Choroid plexus epithelial cell (primary cell): Measurements from ENCODE around the gene CACNA1I.
A peak's percentile ranks its signal among the peaks of the same experiment; 100 is the strongest.
"Not testable (repeated sequence)": the region's sequence is repeated elsewhere in the genome, so short reads cannot be mapped to it uniquely, and the experiment has no call there.

Experiments used
- DNase-seq: peaks from one replicate; pipeline ENCODE4 v3.0.0-alpha.2; 2010; ENCODE audit warnings: low read depth
- H3K4me3 ChIP-seq: 2 replicates; pipeline ENCODE4 v1.5.1; 2011; ENCODE audit warnings: low read depth, mild to moderate bottlenecking, control low read depth, low read length, moderate library complexity
- TF ChIP-seq, protein P1 (sequence below): conservative IDR thresholded peaks from 2 replicates; pipeline ENCODE4 v1.5.1; 2011; ENCODE audit warnings: low read depth, mild to moderate bottlenecking, control low read depth, inconsistent platforms, low read length, moderate library complexity

The CACNA1I gene

GRCh38 chr22:39570665-39571064 lies at the start of gene CACNA1I:
Gene CACNA1I (plus strand): TSS chr22:39570753. CDS start chr22:39570753, 0 bp downstream.
- no peak for DNase-seq
- TF ChIP-seq, protein P1, sequence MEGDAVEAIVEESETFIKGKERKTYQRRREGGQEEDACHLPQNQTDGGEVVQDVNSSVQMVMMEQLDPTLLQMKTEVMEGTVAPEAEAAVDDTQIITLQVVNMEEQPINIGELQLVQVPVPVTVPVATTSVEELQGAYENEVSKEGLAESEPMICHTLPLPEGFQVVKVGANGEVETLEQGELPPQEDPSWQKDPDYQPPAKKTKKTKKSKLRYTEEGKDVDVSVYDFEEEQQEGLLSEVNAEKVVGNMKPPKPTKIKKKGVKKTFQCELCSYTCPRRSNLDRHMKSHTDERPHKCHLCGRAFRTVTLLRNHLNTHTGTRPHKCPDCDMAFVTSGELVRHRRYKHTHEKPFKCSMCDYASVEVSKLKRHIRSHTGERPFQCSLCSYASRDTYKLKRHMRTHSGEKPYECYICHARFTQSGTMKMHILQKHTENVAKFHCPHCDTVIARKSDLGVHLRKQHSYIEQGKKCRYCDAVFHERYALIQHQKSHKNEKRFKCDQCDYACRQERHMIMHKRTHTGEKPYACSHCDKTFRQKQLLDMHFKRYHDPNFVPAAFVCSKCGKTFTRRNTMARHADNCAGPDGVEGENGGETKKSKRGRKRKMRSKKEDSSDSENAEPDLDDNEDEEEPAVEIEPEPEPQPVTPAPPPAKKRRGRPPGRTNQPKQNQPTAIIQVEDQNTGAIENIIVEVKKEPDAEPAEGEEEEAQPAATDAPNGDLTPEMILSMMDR = no peak
- no peak within 1 kb of the TSS for H3K4me3 ChIP-seq

GRCh38 chr22:39521106-39521885 lies 49.3 kb upstream of the CACNA1I start:
- DNase-seq = peak; percentile 89

GRCh38 chr22:39522091-39522490 lies 48.5 kb upstream of the CACNA1I start:
- peak overlapping the region; percentile 96 for H3K4me3 ChIP-seq
- not testable (repeated sequence) for DNase-seq

More at GRCh38 chr22:39521106-39521885, 49.3 kb upstream of the CACNA1I start:
- H3K4me3 ChIP-seq = peak overlapping the region; percentile 96

DNA sequence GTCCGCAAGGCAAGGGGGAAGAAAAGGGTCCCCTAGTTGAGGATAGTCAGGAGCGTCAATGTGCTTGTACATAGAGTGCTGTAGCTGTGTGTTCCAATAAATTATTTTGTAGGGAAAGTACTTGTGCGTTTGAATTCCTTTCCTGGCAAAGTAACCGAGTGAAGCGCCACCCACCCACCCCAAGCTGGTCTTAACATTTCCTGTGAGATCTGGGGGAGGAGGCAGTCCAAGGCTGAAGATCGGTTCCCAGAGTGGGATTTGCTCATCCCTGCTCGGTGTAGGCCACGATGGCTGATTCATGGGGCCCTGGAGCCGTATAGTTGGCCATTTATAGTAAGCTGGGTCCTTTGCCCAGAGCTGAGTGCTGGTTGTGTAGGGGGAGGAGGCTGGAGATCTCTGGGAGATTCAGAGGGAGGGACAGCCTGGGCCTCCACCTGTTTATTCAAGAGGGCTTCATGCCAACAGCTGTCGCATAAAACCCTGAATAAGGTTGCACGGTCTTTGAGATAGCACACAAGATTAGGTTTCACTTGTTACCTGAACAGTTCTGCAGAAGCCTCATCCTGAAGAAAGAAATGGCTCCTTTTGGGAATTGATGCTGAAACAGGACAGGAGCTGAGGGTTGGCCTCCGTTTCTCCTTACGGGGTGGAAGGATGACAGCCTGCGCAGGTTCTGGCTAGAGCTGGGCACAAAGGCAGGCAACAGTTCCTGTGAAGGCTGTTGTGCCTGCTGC lies 47.8 kb upstream of the CACNA1I start:
- H3K4me3 ChIP-seq = peak overlapping the region; percentile 96
- DNase-seq = peak; percentile 67
- TF ChIP-seq, protein P1 = no peak

DNA sequence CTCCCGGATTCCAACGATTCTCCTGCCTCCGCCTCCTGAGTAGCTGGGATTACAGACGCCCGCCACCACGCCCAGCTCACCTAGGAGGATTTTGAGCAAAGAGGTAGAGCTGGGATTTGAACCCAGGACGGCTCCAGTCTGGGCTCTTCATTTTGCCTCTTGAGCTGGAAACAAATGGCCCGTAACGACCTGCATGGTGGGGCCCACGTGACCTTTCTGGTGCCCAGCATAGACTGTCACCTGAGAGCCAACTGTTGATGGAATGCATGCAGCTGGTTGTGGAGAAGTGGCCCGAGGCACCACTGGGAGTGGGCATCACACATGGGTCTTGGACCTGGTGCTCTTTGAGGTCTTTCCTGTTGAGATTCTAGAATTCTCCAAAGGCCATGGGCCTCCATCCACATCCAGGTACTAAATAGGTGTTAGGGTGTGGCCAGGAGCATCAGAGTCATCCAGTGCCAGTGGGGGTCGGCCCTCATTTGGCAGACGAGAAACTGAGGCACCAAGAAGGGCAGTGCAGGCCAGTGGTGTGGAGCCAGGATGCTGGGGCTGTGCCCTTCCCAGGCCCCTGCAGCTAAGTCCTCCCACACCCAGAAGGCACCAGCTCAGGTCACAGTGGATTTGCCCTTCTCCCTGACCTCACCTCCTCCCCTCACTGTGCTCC lies 46.3 kb upstream of the CACNA1I start:
- TF ChIP-seq, protein P1 = no peak
- no peak for DNase-seq
- no peak overlapping the region for H3K4me3 ChIP-seq

- TF ChIP-seq, protein P1 = no peak
- DNase-seq = no peak
- no peak overlapping the region for H3K4me3 ChIP-seq
Measured at GRCh38 chr22:39524753-39525657, 45.5 kb upstream of the CACNA1I start.

- no peak overlapping the region for H3K4me3 ChIP-seq
- no peak for DNase-seq
- TF ChIP-seq, protein P1 = no peak
Measured at GRCh38 chr22:39525658-39525975, 44.9 kb upstream of the CACNA1I start.
